Transverse colon (tissue), 3 donors: ENCODE data around the gene ORAI3.

Experiments used
- CTCF ChIP-seq, 5 experiments: fragments of 200-600 bp in 3 of 5; fragments of 450-650 bp in 2 of 5; sonication (generic) in 3 of 5; IDR thresholded peaks; 1 replicate in 2 of 5; 2 replicates in 3 of 5; pipeline ENCODE4 v1.5.1; 2016 to 2017; ENCODE audit warnings: antibody characterized with exemption in 5 of 5, inconsistent platforms in 3 of 5, mild to moderate bottlenecking in 2 of 5, moderate library complexity in 1 of 5
- EP300 ChIP-seq: sonication (generic); formaldehyde crosslinking; IDR thresholded peaks from one replicate; pipeline ENCODE4 v1.6.1; 2017; ENCODE audit warnings: antibody characterized with exemption, low read depth
- POLR2A ChIP-seq: fragments of 450-650 bp; IDR thresholded peaks from one replicate; pipeline ENCODE4 v1.6.1; 2016; ENCODE audit warnings: antibody characterized with exemption, mild to moderate bottlenecking, moderate library complexity

DNA sequence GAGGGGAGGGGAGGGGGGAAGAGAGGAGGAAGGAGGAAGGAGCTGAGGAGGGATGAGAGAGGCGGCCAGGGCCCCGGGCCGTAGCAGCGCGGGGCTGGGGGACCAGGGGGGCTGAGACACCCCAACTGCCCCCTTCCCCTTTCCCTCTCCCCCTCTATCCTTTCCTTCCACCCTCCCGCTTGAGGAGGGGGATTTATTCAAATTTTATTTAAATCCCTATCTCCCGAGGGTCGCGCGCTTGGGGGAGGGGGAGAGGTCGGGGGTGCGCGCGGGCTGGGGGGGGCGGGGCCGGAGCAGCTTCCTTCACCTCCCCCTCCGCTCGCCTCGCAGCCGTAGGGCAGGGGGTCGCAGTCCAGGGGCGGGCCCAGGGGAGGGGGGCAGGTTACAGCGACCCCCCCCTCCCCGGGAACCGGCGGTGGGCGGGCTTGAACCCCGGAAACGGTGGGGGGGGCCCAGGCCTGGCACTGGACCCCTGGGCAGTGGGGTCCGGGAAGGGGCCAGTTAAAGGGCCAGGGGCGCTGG, 25.3 kb upstream of the ORAI3 start, which contains the start of gene FBXL19:
- TF ChIP-seq CTCF (IDR thresholded peaks at IDR 0.05), result no peak
- TF ChIP-seq EP300, result no peak
- no peak for TF ChIP-seq POLR2A
